Keratinocyte (primary cell): Measurements from ENCODE around the gene ARHGDIB. TPM values are rescaled to one million over a fixed set of nuclear protein-coding genes. Genes with fewer than 3 reads are reported as not detected.

ENCODE experiments used
- DNase-seq: peaks from one replicate; pipeline ENCODE4 v3.0.0-alpha.2; 2011; ENCODE audit warnings: low read depth, missing footprints, low spot score
- FAIRE-seq: peaks from 2 replicates; lab custom pipeline; 2011; peaks lifted over from hg19 to GRCh38; lab: Jason Lieb, UNC
- H2AFZ ChIP-seq: 2 replicates; pipeline ENCODE4 v1.6.0; 2012; ENCODE audit warnings: low read length, control low read depth, inconsistent platforms; ENCODE audit not compliant: control insufficient read depth
- H3K27ac ChIP-seq: 2 replicates; pipeline ENCODE4 v1.5.1; 2011; ENCODE audit warnings: low read length; ENCODE audit not compliant: control insufficient read depth, insufficient read depth
- H3K27me3 ChIP-seq: 3 replicates; pipeline ENCODE4 v1.6.0; 2011; ENCODE audit warnings: low read length; ENCODE audit not compliant: control insufficient read depth, insufficient read depth; ENCODE audit errors: extremely low read depth
- H3K36me3 ChIP-seq, 2 experiments: 2 replicates in 1 of 2; 3 replicates in 1 of 2; pipeline ENCODE4 v1.5.1; 2011; ENCODE audit warnings: low read length in 2 of 2, mild to moderate bottlenecking in 1 of 2; ENCODE audit not compliant: control insufficient read depth in 2 of 2, insufficient read depth in 2 of 2; ENCODE audit errors: extremely low read depth in 1 of 2
- H3K4me1 ChIP-seq: 3 replicates; pipeline ENCODE4 v1.5.1; 2011; ENCODE audit warnings: low read length; ENCODE audit not compliant: control insufficient read depth, insufficient read depth; ENCODE audit errors: extremely low read depth
- H3K4me2 ChIP-seq: 3 replicates; pipeline ENCODE4 v1.6.0; 2011; ENCODE audit warnings: low read depth, low read length; ENCODE audit not compliant: control insufficient read depth, insufficient read depth; ENCODE audit errors: extremely low read depth
- H3K4me3 ChIP-seq, 3 experiments: fragments of 200-600 bp in 1 of 3; sonication (generic) in 1 of 3; 2 replicates in 2 of 3; 3 replicates in 1 of 3; pipeline ENCODE4 v1.5.1; 2011 to 2016; ENCODE audit warnings: low read length in 3 of 3, mild to moderate bottlenecking in 3 of 3, control low read depth in 2 of 3, inconsistent platforms in 1 of 3, low read depth in 1 of 3, mixed read lengths in 1 of 3, mixed run types in 1 of 3, moderate library complexity in 1 of 3; ENCODE audit not compliant: control insufficient read depth in 2 of 3, insufficient read depth in 2 of 3; ENCODE audit errors: extremely low read depth in 1 of 3
- H3K79me2 ChIP-seq: 2 replicates; pipeline ENCODE4 v1.6.0; 2012; ENCODE audit warnings: low read length; ENCODE audit not compliant: control insufficient read depth, insufficient read depth
- H3K9ac ChIP-seq: 3 replicates; pipeline ENCODE4 v1.6.0; 2011; ENCODE audit warnings: low read length; ENCODE audit not compliant: control insufficient read depth, insufficient read depth; ENCODE audit errors: extremely low read depth
- H3K9me1 ChIP-seq: 3 replicates; pipeline ENCODE4 v1.6.0; 2011; ENCODE audit warnings: low read length; ENCODE audit not compliant: control insufficient read depth, insufficient read depth; ENCODE audit errors: extremely low read depth
- H3K9me3 ChIP-seq: 2 replicates; pipeline ENCODE4 v1.5.1; 2012; ENCODE audit warnings: low read depth, low read length; ENCODE audit not compliant: control insufficient read depth
- H4K20me1 ChIP-seq: 3 replicates; pipeline ENCODE4 v1.6.0; 2011; ENCODE audit warnings: low read length; ENCODE audit not compliant: control insufficient read depth, insufficient read depth; ENCODE audit errors: extremely low read depth
- CTCF ChIP-seq, 3 experiments: IDR thresholded peaks in 1 of 3; conservative IDR thresholded peaks in 1 of 3; optimal IDR thresholded peaks in 1 of 3; 2 replicates in 2 of 3; 3 replicates in 1 of 3; pipeline versions ENCODE3 to v1.5.1; 2011; ENCODE audit warnings: low read length in 3 of 3, mild to moderate bottlenecking in 3 of 3, moderate library complexity in 2 of 3, control low read depth in 1 of 3, inconsistent platforms in 1 of 3; ENCODE audit not compliant: insufficient read depth in 2 of 3; ENCODE audit errors: extremely low read depth in 1 of 3
- EZH2 ChIP-seq: IDR thresholded peaks from one replicate; pipeline ENCODE4 v1.6.1; 2012; ENCODE audit warnings: inconsistent platforms, mild to moderate bottlenecking, low read length, moderate library complexity
- dilution Hi-C: fragments of 300-500 bp; cut with MboI; formaldehyde crosslinking; loops from one replicate; pipeline ENCODE4 v1.7.0; 2020; ENCODE audit warnings: low sequenced_read_pairs; ENCODE audit not compliant: extremely low pct_ligation_motif_present
- polyA plus RNA-seq, 5 experiments: library from polyadenylated mRNA; depleted of rRNA in 3 of 5; stranded (reverse) in 3 of 5; stranded (forward) in 1 of 5; unstranded in 1 of 5; fragments of >200 nt; gene quantifications; 1 replicate in 1 of 5; 2 replicates in 3 of 5; 3 replicates in 1 of 5; pipeline versions ENCODE4 v1.2.1 to v1.2.3, GENCODE V29; 2011 to 2012; ENCODE audit warnings: missing spikeins in 2 of 5, low read depth in 1 of 5, low replicate concordance in 1 of 5

The ARHGDIB gene
- polyA plus RNA-seq, 1 donor (not counting 4 experiments of a cell fraction or from before 2014, with no cell fraction given), result 164 TPM

- no peak overlapping the region for H3K4me2 ChIP-seq
- no peaks in the 10 kb centered on the region for H3K9me3 ChIP-seq
- no peak overlapping the region for H3K9ac ChIP-seq
- H3K79me2 ChIP-seq, result no peaks in the 10 kb centered on the region
- DNase-seq (no peak), FAIRE-seq (no peak)
- no peak overlapping the region for H3K27ac ChIP-seq
- no peaks in the 10 kb centered on the region for H3K27me3 ChIP-seq
- no peaks in the 10 kb centered on the region for H3K36me3 ChIP-seq
- H3K9me1 ChIP-seq, result no peaks in the 10 kb centered on the region
- H2AFZ ChIP-seq, result no peak overlapping the region
- H3K4me3 ChIP-seq, result no peak overlapping the region
- TF ChIP-seq EZH2 (no peak), CTCF (optimal IDR thresholded peaks at IDR 0.05 in 1 of 3, IDR thresholded peaks at IDR 0.05 in 1 of 3, conservative IDR thresholded peaks at IDR 0.05 in 1 of 3; ENCODE audit: extremely low read depth in 1 of 3, insufficient read depth in 2 of 3, low read length in 3 of 3) (no peak)
- H4K20me1 ChIP-seq, result no peaks in the 10 kb centered on the region
- peaks cover 25% of the 10 kb centered on the region for H3K4me1 ChIP-seq
- dilution Hi-C loops, result no loop called here
Observed at GRCh38 chr12:14906114-14906513, 55.3 kb downstream of the ARHGDIB start.

- H3K27me3 ChIP-seq, result no peaks in the 10 kb centered on the region
- no peak for DNase-seq
- H3K36me3 ChIP-seq, result no peaks in the 10 kb centered on the region
- peak overlapping the region in 2 of 3 experiments; percentile 9 to 19 for H3K4me3 ChIP-seq
- peak overlapping the region; percentile 55 for H3K4me2 ChIP-seq
- no peak overlapping the region for H3K27ac ChIP-seq
- dilution Hi-C loops, result no loop called here
- H3K9ac ChIP-seq, result no peak overlapping the region
- no peaks in the 10 kb centered on the region for H3K79me2 ChIP-seq
- no peaks in the 10 kb centered on the region for H3K9me1 ChIP-seq
- H2AFZ ChIP-seq, result peak overlapping the region; percentile 79
- peaks cover 18% of the 10 kb centered on the region for H3K4me1 ChIP-seq
- no peaks in the 10 kb centered on the region for H4K20me1 ChIP-seq
- TF ChIP-seq EZH2 (no peak), CTCF (optimal IDR thresholded peaks at IDR 0.05 in 1 of 3, IDR thresholded peaks at IDR 0.05 in 1 of 3, conservative IDR thresholded peaks at IDR 0.05 in 1 of 3; ENCODE audit: extremely low read depth in 1 of 3, insufficient read depth in 2 of 3, low read length in 3 of 3) (no peak)
- FAIRE-seq, result no peak
- no peaks in the 10 kb centered on the region for H3K9me3 ChIP-seq
Observed at GRCh38 chr12:14905269-14906004, 56.0 kb downstream of the ARHGDIB start.
